ENCODE data around the gene NXNL1. TPM values are rescaled to one million over a fixed set of nuclear protein-coding genes. Genes with fewer than 3 reads are reported as not detected.
"Not testable (repeated sequence)": the region's sequence is repeated elsewhere in the genome, so short reads cannot be mapped to it uniquely, and the experiment has no call there.

Gene NXNL1
- total and polyA plus RNA-seq, 2 of the 13 experiments (the other 11 are each of a cell fraction or from before 2014, with no cell fraction given) = not detected

DNA sequence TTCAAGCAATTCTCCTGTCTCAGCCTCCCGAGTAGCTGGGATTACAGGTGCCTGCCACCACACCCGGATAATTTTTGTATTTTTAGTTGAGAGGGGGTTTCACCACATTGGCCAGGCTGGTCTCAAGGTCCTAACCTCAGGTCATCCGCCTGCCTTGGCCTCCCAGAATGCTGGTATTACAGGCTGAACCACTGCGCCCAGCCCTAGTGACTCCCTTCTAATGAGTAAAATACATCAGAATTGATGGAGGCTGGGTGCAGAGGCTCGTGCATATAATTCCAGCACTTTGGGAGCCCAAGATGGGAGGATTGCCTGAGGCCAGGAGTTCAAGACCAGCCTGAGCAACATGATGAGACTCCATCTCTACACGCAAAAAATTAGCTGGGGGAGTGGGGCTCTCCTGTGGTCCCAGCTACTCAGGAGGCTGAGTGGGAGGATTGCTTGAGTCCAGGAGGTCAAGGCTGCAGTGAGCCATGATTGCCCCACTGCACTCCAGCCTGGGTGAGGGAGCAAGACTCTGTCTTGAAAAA lies 14.3 kb upstream of the NXNL1 start:
- TF ChIP-seq KAT7 (CRISPR knock-in tag; IDR thresholded peaks at IDR 0.05; ENCODE audit: borderline replicate concordance) = 0 out of 2 replicates have a peak, but pooled peaks have one; percentile 53
- 0 out of 2 replicates have a peak, but pooled peaks have one; percentile 4 for TF ChIP-seq NFYC (CRISPR knock-in tag; IDR thresholded peaks at IDR 0.05)
- TF ChIP-seq HDAC1 (CRISPR knock-in tag; IDR thresholded peaks at IDR 0.05) = peak; percentile 29
- TF ChIP-seq ZNF451 (CRISPR knock-in tag; IDR thresholded peaks at IDR 0.05) = 0 out of 2 replicates have a peak, but pooled peaks have one; percentile 3
- TF ChIP-seq ZNF614 (CRISPR knock-in tag; IDR thresholded peaks at IDR 0.05; ENCODE audit: borderline replicate concordance) = peak; percentile 7; the same call in 1 of the 2 replicates
- TF ChIP-seq, protein P1, sequence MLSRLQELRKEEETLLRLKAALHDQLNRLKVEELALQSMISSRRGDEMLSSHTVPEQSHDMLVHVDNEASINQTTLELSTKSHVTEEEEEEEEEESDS (CRISPR knock-in tag; IDR thresholded peaks at IDR 0.05; ENCODE audit: borderline replicate concordance) = 0 out of 2 replicates have a peak, but pooled peaks have one; percentile 46
- TF ChIP-seq ZNF770 (CRISPR knock-in tag; IDR thresholded peaks at IDR 0.05) = peak; percentile 90
- TF ChIP-seq, protein P2, sequence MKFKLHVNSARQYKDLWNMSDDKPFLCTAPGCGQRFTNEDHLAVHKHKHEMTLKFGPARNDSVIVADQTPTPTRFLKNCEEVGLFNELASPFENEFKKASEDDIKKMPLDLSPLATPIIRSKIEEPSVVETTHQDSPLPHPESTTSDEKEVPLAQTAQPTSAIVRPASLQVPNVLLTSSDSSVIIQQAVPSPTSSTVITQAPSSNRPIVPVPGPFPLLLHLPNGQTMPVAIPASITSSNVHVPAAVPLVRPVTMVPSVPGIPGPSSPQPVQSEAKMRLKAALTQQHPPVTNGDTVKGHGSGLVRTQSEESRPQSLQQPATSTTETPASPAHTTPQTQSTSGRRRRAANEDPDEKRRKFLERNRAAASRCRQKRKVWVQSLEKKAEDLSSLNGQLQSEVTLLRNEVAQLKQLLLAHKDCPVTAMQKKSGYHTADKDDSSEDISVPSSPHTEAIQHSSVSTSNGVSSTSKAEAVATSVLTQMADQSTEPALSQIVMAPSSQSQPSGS (CRISPR knock-in tag; IDR thresholded peaks at IDR 0.05) = 0 out of 2 replicates have a peak, but pooled peaks have one; percentile 9
- in situ Hi-C loops (cut with HindIII; ENCODE audit: extremely low pct_ligation_motif_present, low pct_unique_long_range_greater_than_20kb); H3K9me3 ChIP-seq (ENCODE audit: low read length); intact Hi-C loops (cut with micrococcal nuclease; ENCODE audit: unreplicated experiment); CTCF ChIA-PET (ENCODE audit: low intra/inter-chr PET ratio, low total read pairs); H2AFZ ChIP-seq (ENCODE audit: low read length); H3K79me2 ChIP-seq (ENCODE audit: insufficient read depth, low read length); BruUV-seq (replicated peaks); H4K20me1 ChIP-seq (ENCODE audit: insufficient read depth, low read length); ATAC-seq; H3K36me3 ChIP-seq (replicated peaks in 1 of 2; ENCODE audit: control insufficient read depth in 1 of 2, insufficient read depth in 2 of 2, low read length in 2 of 2); FAIRE-seq; DNase-seq (ENCODE audit: low spot score); H3K4me3 ChIP-seq (replicated peaks in 1 of 3; ENCODE audit: insufficient read depth in 1 of 3, low read depth in 2 of 3, low read length in 3 of 3); H3K27me3 ChIP-seq (ENCODE audit: control insufficient read depth in 1 of 2, insufficient read depth in 2 of 2, low read length in 2 of 2): not testable (repeated sequence)
- 82% methylated on average over 5 of the region's 6 CpGs for WGBS (ENCODE audit: low lambda C conversion rate)
- Histone ChIP-seq H3K4me2 (ENCODE audit: low read depth, low read length) (peak overlapping the region; percentile 52), H3K27ac (ENCODE audit: extremely low read length, insufficient read depth, low read length) (peak overlapping the region; percentile 71), H3K9ac (ENCODE audit: insufficient read depth, low read depth, low read length) (peak overlapping the region; percentile 50), H3K4me1 (ENCODE audit: insufficient read depth, low read length) (peaks cover 55% of the 10 kb centered on the region)
- POLR2A ChIA-PET = interaction anchor here (1.0 to 1.1 kb wide), 2 partner anchors 9 to 23 kb away, joined by 3 to 4 read pairs; no protein-coding TSS in a partner anchor

Measured in HepG2 (cell line).